Pancreas (tissue), 10 donors: ENCODE data around the gene NDUFA13. TPM values are rescaled to one million over a fixed set of nuclear protein-coding genes. Genes with fewer than 3 reads are reported as not detected.

Source experiments
- ATAC-seq, 4 donors: fragments of 200-7000 bp; cut with Tn5 transposase; one replicate each; pipeline versions ENCODE4 v1.8.0 to v1.9.1; 2020; ENCODE audit warnings: mild to moderate bottlenecking in 4 of 4, moderate library complexity in 4 of 4
- DNase-seq, 6 donors: peaks; one replicate each; pipeline ENCODE4 v3.0.0-alpha.2; 2020
- FAIRE-seq: peaks from 2 replicates; lab custom pipeline; 2012; peaks lifted over from hg19 to GRCh38; lab: Jason Lieb, UNC
- H3K27ac ChIP-seq, 4 donors: fragments of 200-600 bp; sonication (generic); 1 replicate in 3 of 4; 2 replicates in 1 of 4; pipeline versions ENCODE4 v1.5.0 to v1.8.0; 2020
- H3K27me3 ChIP-seq, 4 donors: fragments of 200-600 bp; one replicate each; pipeline ENCODE4 v1.8.0; 2021
- H3K36me3 ChIP-seq, 3 donors: fragments of 200-600 bp; sonication (generic) in 1 of 3; one replicate each; pipeline versions ENCODE4 v1.5.0 to v1.8.0; 2020 to 2021
- H3K4me1 ChIP-seq, 3 donors: fragments of 200-600 bp; one replicate each; pipeline ENCODE4 v1.8.0; 2021
- H3K4me3 ChIP-seq, 4 donors: fragments of 200-600 bp; sonication (generic) in 2 of 4; one replicate each; pipeline versions ENCODE4 v1.5.0 to v1.8.0; 2020 to 2021
- H3K9me3 ChIP-seq, 4 donors: fragments of 200-600 bp; one replicate each; pipeline ENCODE4 v1.8.0; 2021
- CTCF ChIP-seq, 4 donors: fragments of 200-600 bp; sonication (generic) in 3 of 4; IDR thresholded peaks; one replicate each; pipeline versions ENCODE4 v1.5.0 to v1.8.0; 2021; ENCODE audit warnings: antibody characterized with exemption in 4 of 4
- whole genome bisulfite sequencing, 2 donors: extraction: QIAGEN DNeasy Blood & Tissue Kit; methylation state at CpG; one replicate each; pipeline ENCODE4 v1.1.7; 2013; 5-methylcytosine and 5-hydroxymethylcytosine counted together
- intact Hi-C, 3 donors: fragments of 100-400 bp; cut with DNase I; formaldehyde crosslinking; loops; one replicate each; pipeline versions ENCODE4 v1.11.1 to v1.14.2; 2022
- polyA plus RNA-seq, 2 donors: library from polyadenylated mRNA; stranded (reverse); fragments of 200-250 nt; gene quantifications; one replicate each; pipeline ENCODE4 v1.2.3, GENCODE V29; 2013
- total RNA-seq, 6 donors: library from RNA; stranded (reverse); fragmentation: NEBNext Ultra II Directional in 4 of 6; extraction: Animal tissue kit (Norgen Biotek cat#: 25700) in 4 of 6; gene quantifications; one replicate each; pipeline versions ENCODE4 v1.2.1 to v1.2.4, GENCODE V29; 2021 to 2023
- donor health status: healthy with polysubstance abuse.
- donor health status: DM: no; HTN: no; CAD: no; lungs with moderate emphysema.
- donor health status: DM: no; HTN: no; CAD: no.
- donor health status: control.
- donor health status: control.
- donor health status: Bipolar disorder and iron deficiency.
- donor health status: DM: yes; HTN: yes; CAD: no.
- donor health status: DM: no; HTN: no; CAD: no.
- donor health status: DM: no; HTN: no; CAD: no.
- donor health status: DM: yes; HTN: yes; CAD: no.

NDUFA13 gene
- total and polyA plus RNA-seq, 8 donors: 87.9 to 178 (median 133) TPM

GRCh38 chr19:19487077-19487949 is 28.7 kb upstream of the NDUFA13 start:
- intact Hi-C loops: loop anchor here in 2 of 3 donors (5.0 to 10.0 kb wide), 2 partner anchors 113 to 115 kb away; no protein-coding TSS in a partner anchor
- Histone ChIP-seq H3K9me3 (no peaks in the 10 kb centered on the region), H3K27me3 (no peaks in the 10 kb centered on the region), H3K4me3 (no peak overlapping the region), H3K4me1 (peaks cover 20 to 34% (median 31%) of the 10 kb centered on the region in 3 donors), H3K27ac (peak overlapping the region; percentile 59 to 73 (median 68)), H3K36me3 (no peaks in the 10 kb centered on the region)
- no peak for FAIRE-seq
- WGBS, 2 donors: 64 to 75% methylated on average over 9 of the region's 9 CpGs
- peak in 1 of 6 donors; percentile 70 for DNase-seq
- ATAC-seq: no peak
- TF ChIP-seq CTCF (IDR thresholded peaks at IDR 0.05): no peak

DNA sequence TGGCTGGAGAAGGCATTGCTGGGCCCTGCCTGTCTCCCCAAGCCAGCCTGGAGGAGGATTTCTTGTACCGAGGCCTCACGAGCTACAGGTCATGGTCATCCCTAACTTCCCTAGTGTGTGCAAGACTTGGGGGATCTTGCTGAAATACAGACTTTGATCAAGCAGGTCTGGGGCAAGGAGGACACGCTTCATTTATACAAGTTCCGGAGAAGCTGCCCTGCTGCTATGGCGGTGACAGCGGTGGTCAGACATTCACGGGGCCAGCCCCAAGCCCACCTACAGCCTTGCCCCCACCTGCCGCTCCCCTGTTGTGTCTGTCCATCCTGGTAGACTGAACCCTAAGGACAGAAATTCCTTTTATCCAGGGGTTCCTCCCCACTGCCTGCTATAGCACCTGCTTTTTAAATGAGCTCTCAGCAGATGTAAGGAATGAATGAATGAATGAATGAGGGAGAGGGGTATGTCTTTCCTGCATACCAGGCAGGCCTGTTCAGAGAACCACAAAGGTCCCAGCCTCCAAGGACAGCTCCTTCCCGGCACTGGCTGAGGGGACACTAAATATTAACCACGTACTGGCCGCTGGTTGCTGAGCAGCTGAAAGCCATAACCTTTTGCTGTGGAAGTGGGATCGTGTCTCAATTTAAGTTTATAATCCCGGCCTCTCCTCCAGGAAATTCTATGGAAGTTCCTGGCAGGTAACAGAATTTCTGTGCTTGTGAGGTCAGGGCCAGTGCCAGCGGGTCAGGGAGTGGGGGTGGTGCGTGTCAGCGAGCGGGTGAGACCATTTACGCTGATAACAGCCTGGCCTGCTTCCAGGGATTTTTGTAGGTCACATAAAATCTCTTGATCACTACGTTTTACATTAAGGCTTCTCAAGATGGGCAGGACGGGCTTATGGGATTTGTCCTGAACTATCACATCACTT is 27.8 kb upstream of the NDUFA13 start:
- DNase-seq (peak in 4 of 6 donors; percentile 49 to 69 (median 62)), ATAC-seq (peak in 3 of 4 donors; percentile 11 to 41 (median 12)), FAIRE-seq (no peak)
- intact Hi-C loops: loop anchor here in 2 of 3 donors (5.0 to 10.0 kb wide), 2 partner anchors 113 to 116 kb away; no protein-coding TSS in a partner anchor
- Histone ChIP-seq H3K36me3 (no peaks in the 10 kb centered on the region), H3K4me1 (peaks cover 20 to 34% (median 31%) of the 10 kb centered on the region in 3 donors), H3K27ac (peak overlapping the region; percentile 59 to 73 (median 68)), H3K27me3 (no peaks in the 10 kb centered on the region), H3K4me3 (no peak overlapping the region), H3K9me3 (no peaks in the 10 kb centered on the region)
- TF ChIP-seq CTCF (IDR thresholded peaks at IDR 0.05): no peak
- WGBS, 2 donors: 33 to 37% methylated on average over 20 of the region's 20 CpGs

- no peaks in the 10 kb centered on the region for H3K9me3 ChIP-seq
- H3K4me1 ChIP-seq: peaks cover 20 to 34% (median 31%) of the 10 kb centered on the region in 3 donors
- peak; percentile 39 to 76 (median 70) for ATAC-seq
- peaks cover 0 to 4% (median 2%) of the 10 kb centered on the region in 3 donors for H3K36me3 ChIP-seq
- 37 to 42% methylated on average over 14 of the region's 14 CpGs for WGBS, 2 donors
- H3K27me3 ChIP-seq: no peaks in the 10 kb centered on the region
- peak overlapping the region; percentile 59 to 73 (median 68) for H3K27ac ChIP-seq
- intact Hi-C loops: loop anchor here in 2 of 3 donors (5.0 to 10.0 kb wide), 2 partner anchors 114 to 117 kb away; no protein-coding TSS in a partner anchor
- FAIRE-seq: peak; percentile 9
- DNase-seq: peak in 5 of 6 donors; percentile 60 to 83 (median 73)
- TF ChIP-seq CTCF (IDR thresholded peaks at IDR 0.05): no peak
- H3K4me3 ChIP-seq: no peak overlapping the region
Observed at GRCh38 chr19:19488875-19489690, 26.9 kb upstream of the NDUFA13 start.

- ATAC-seq (peak; percentile 17 to 35 (median 24)), DNase-seq (peak in 2 of 6 donors; percentile 37 to 57), FAIRE-seq (no peak)
- peaks cover 20 to 34% (median 31%) of the 10 kb centered on the region in 3 donors for H3K4me1 ChIP-seq
- no peaks in the 10 kb centered on the region for H3K9me3 ChIP-seq
- no peak for TF ChIP-seq CTCF (IDR thresholded peaks at IDR 0.05)
- H3K27me3 ChIP-seq: no peaks in the 10 kb centered on the region
- intact Hi-C loops: loop anchor here (5.0 to 10.0 kb wide), 3 partner anchors 115 to 133 kb away; no protein-coding TSS in a partner anchor
- H3K4me3 ChIP-seq: no peak overlapping the region
- 32 to 39% methylated on average over 9 of the region's 9 CpGs for WGBS, 2 donors
- H3K36me3 ChIP-seq: peaks cover 0 to 10% (median 9%) of the 10 kb centered on the region in 3 donors
- H3K27ac ChIP-seq: peak overlapping the region; percentile 59 to 73 (median 68)
Observed at GRCh38 chr19:19489804-19490204, 26.2 kb upstream of the NDUFA13 start.
